Astrocyte (in vitro differentiated cells and primary cell): ENCODE measurements around the gene HCN1. TPM values are rescaled to one million over a fixed set of nuclear protein-coding genes. Genes with fewer than 3 reads are reported as not detected.

Experiments
- DNase-seq: peaks from one replicate; pipeline ENCODE4 v3.0.0-alpha.2; 2010; ENCODE audit warnings: low read depth
- FAIRE-seq: peaks from 2 replicates; lab custom pipeline; 2011; peaks lifted over from hg19 to GRCh38; lab: Jason Lieb, UNC
- H2AFZ ChIP-seq: 2 replicates; pipeline ENCODE4 v1.6.0; 2012; ENCODE audit warnings: low read depth, low read length, inconsistent platforms
- H3K27ac ChIP-seq: 2 replicates; pipeline ENCODE4 v1.5.1; 2011; ENCODE audit warnings: low read depth, low read length, inconsistent platforms
- H3K27me3 ChIP-seq: 2 replicates; pipeline ENCODE4 v1.6.0; 2011; ENCODE audit warnings: low read length, inconsistent platforms; ENCODE audit not compliant: insufficient read depth
- H3K36me3 ChIP-seq: 2 replicates; pipeline ENCODE4 v1.5.1; 2011; ENCODE audit warnings: low read length, inconsistent platforms; ENCODE audit not compliant: insufficient read depth
- H3K4me1 ChIP-seq: 2 replicates; pipeline ENCODE4 v1.5.1; 2011; ENCODE audit warnings: low read length, inconsistent platforms; ENCODE audit not compliant: insufficient read depth
- H3K4me2 ChIP-seq: 2 replicates; pipeline ENCODE4 v1.6.0; 2012; ENCODE audit warnings: low read length, inconsistent platforms
- H3K4me3 ChIP-seq: 2 replicates; pipeline ENCODE4 v1.5.1; 2011; ENCODE audit warnings: low read depth, mild to moderate bottlenecking, low read length, inconsistent platforms; ENCODE audit not compliant: insufficient read depth
- H3K79me2 ChIP-seq: 2 replicates; pipeline ENCODE4 v1.6.0; 2012; ENCODE audit warnings: mild to moderate bottlenecking, low read length, inconsistent platforms; ENCODE audit not compliant: insufficient read depth
- H3K9ac ChIP-seq: 2 replicates; pipeline ENCODE4 v1.6.0; 2012; ENCODE audit warnings: mild to moderate bottlenecking, low read length, inconsistent platforms
- H3K9me3 ChIP-seq: 2 replicates; pipeline ENCODE4 v1.5.1; 2012; ENCODE audit warnings: low read depth, mild to moderate bottlenecking, low read length, inconsistent platforms; ENCODE audit not compliant: insufficient read depth
- H4K20me1 ChIP-seq: 2 replicates; pipeline ENCODE4 v1.6.0; 2012; ENCODE audit warnings: low read length, inconsistent platforms; ENCODE audit not compliant: insufficient read depth
- H3K27ac Mint-ChIP-seq: one replicate; pipeline ENCODE4 v1.8.0; 2021; ENCODE audit warnings: mild to moderate bottlenecking, mixed read lengths; ENCODE audit not compliant: unreplicated experiment
- H3K27me3 Mint-ChIP-seq: one replicate; pipeline ENCODE4 v1.8.0; 2021; ENCODE audit warnings: low read depth, mixed read lengths; ENCODE audit not compliant: unreplicated experiment
- H3K36me3 Mint-ChIP-seq: one replicate; pipeline ENCODE4 v1.8.0; 2021; ENCODE audit warnings: low read depth, mixed read lengths; ENCODE audit not compliant: unreplicated experiment
- H3K4me1 Mint-ChIP-seq: one replicate; pipeline ENCODE4 v1.8.0; 2021; ENCODE audit warnings: low read depth, mixed read lengths; ENCODE audit not compliant: unreplicated experiment
- H3K4me3 Mint-ChIP-seq: one replicate; pipeline ENCODE4 v1.8.0; 2021; ENCODE audit warnings: mild to moderate bottlenecking, moderate library complexity, mixed read lengths; ENCODE audit not compliant: unreplicated experiment
- H3K9me3 Mint-ChIP-seq: one replicate; pipeline ENCODE4 v1.8.0; 2021; ENCODE audit warnings: mild to moderate bottlenecking, mixed read lengths; ENCODE audit not compliant: unreplicated experiment
- CTCF ChIP-seq: IDR thresholded peaks from 2 replicates; pipeline ENCODE4 v1.5.1; 2011; ENCODE audit warnings: low read depth, mild to moderate bottlenecking, inconsistent platforms, low read length, moderate library complexity; ENCODE audit not compliant: insufficient read depth
- EZH2 ChIP-seq: IDR thresholded peaks from 2 replicates; pipeline ENCODE4 v1.6.1; 2012; ENCODE audit warnings: mild to moderate bottlenecking, low read length, inconsistent platforms; ENCODE audit not compliant: insufficient read depth
- total RNA-seq: library from RNA; stranded (reverse); gene quantifications from 2 replicates; pipeline ENCODE4 v1.2.1, GENCODE V29; 2021

HCN1 gene
- total RNA-seq, 1 donor from 2014 or later: 0.11 TPM

GRCh38 chr5:45410304-45410995 lies 285.7 kb downstream of the HCN1 start:
- Histone ChIP-seq H3K9me3 (no peaks in the 10 kb centered on the region), H2AFZ (no peak overlapping the region)

DNA sequence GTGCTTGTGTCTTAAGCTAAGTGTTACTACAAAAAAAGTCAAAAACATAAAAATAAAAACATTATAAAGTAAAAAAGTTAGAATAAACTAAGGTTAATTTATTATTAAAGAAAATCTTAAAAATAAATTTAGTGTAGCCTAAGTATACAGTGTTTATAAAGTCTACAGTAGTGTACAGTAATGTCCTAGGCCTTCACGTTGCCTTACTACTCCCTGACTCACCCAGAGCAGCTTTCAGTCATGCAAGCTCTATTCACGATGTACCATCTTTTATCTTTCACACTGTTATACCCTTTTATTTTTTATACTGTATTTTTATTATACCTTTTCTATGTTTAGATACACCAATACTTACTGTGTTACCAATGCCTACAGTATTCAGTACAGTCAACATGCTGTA lies 288.1 kb downstream of the HCN1 start:
- no peak overlapping the region for H3K27ac Mint-ChIP-seq
- H3K4me1 Mint-ChIP-seq: peaks cover 14% of the 10 kb centered on the region
- H3K27me3 ChIP-seq: no peaks in the 10 kb centered on the region
- H3K4me3 ChIP-seq: no peak overlapping the region
- DNase-seq: no peak
- H3K79me2 ChIP-seq: no peaks in the 10 kb centered on the region
- H3K27ac ChIP-seq: no peak overlapping the region
- H3K9me3 ChIP-seq: no peaks in the 10 kb centered on the region
- no peak overlapping the region for H2AFZ ChIP-seq
- H3K9ac ChIP-seq: no peak overlapping the region
- no peaks in the 10 kb centered on the region for H3K4me1 ChIP-seq
- no peaks in the 10 kb centered on the region for H3K27me3 Mint-ChIP-seq
- H4K20me1 ChIP-seq: no peaks in the 10 kb centered on the region
- no peak overlapping the region for H3K4me3 Mint-ChIP-seq
- no peak for FAIRE-seq
- no peak overlapping the region for H3K4me2 ChIP-seq
- H3K9me3 Mint-ChIP-seq: no peaks in the 10 kb centered on the region
- H3K36me3 Mint-ChIP-seq: no peaks in the 10 kb centered on the region
- TF ChIP-seq CTCF (no peak), EZH2 (no peak)
- no peaks in the 10 kb centered on the region for H3K36me3 ChIP-seq

More at GRCh38 chr5:45410304-45410995, 285.7 kb downstream of the HCN1 start:
- H3K36me3 ChIP-seq: no peaks in the 10 kb centered on the region
- no peak overlapping the region for H3K9ac ChIP-seq
- no peak for DNase-seq
- Mint-ChIP-seq H3K36me3 (no peaks in the 10 kb centered on the region), H3K9me3 (no peaks in the 10 kb centered on the region), H3K27me3 (no peaks in the 10 kb centered on the region), H3K4me1 (peaks cover 14% of the 10 kb centered on the region), H3K27ac (no peak overlapping the region), H3K4me3 (no peak overlapping the region)
- TF ChIP-seq EZH2 (no peak), CTCF (no peak)
- H4K20me1 ChIP-seq: no peaks in the 10 kb centered on the region
- no peak overlapping the region for H3K4me3 ChIP-seq
- H3K27ac ChIP-seq: no peak overlapping the region
- no peaks in the 10 kb centered on the region for H3K79me2 ChIP-seq
- no peaks in the 10 kb centered on the region for H3K4me1 ChIP-seq
- no peak overlapping the region for H3K4me2 ChIP-seq
- no peaks in the 10 kb centered on the region for H3K27me3 ChIP-seq
- no peak for FAIRE-seq

DNA sequence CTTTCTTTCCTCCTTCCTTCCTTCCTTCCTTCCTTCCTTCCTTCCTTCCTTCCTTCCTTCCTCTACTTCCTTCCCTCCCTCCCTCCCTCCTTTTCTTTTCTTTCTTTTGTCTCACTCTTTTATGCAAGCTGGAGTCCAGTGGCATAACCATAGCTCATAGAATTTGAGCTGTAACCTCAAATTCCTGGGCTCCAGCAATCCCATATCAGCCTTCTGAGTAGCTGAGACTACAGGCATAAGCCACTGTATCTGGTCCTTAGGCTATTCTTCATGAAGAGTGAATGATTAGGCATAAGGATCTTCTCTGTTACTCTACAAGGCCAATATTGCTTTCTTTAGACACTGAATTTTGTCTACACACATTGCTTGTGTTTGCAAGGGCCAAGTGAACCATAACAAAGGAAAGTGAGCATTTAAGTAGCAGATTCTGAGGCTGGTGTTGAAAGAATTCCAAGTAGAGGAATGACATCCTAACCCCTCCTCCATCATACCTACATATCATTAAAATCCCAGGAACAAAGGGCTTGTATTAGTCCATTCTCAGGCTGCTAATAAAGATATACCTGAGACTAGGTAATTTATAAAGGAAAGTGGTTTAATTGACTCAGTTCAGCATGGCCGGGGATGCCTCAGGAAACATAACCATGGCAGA lies 293.2 kb downstream of the HCN1 start:
- H3K4me1 ChIP-seq: no peaks in the 10 kb centered on the region
- H3K27ac ChIP-seq: no peak overlapping the region
- no peak overlapping the region for H3K4me3 ChIP-seq
- no peaks in the 10 kb centered on the region for H3K9me3 ChIP-seq
- H3K36me3 Mint-ChIP-seq: no peaks in the 10 kb centered on the region
- DNase-seq: no peak
- H3K27ac Mint-ChIP-seq: no peak overlapping the region
- H3K4me2 ChIP-seq: no peak overlapping the region
- H3K4me3 Mint-ChIP-seq: no peak overlapping the region
- no peak overlapping the region for H3K9ac ChIP-seq
- TF ChIP-seq EZH2 (no peak), CTCF (no peak)
- H3K27me3 Mint-ChIP-seq: no peaks in the 10 kb centered on the region
- no peaks in the 10 kb centered on the region for H3K9me3 Mint-ChIP-seq
- H3K27me3 ChIP-seq: no peaks in the 10 kb centered on the region
- no peak for FAIRE-seq
- H3K36me3 ChIP-seq: no peaks in the 10 kb centered on the region
- no peaks in the 10 kb centered on the region for H4K20me1 ChIP-seq
- H3K79me2 ChIP-seq: no peaks in the 10 kb centered on the region
- H2AFZ ChIP-seq: no peak overlapping the region
- H3K4me1 Mint-ChIP-seq: no peaks in the 10 kb centered on the region
